ENCODE results near the gene POLDIP2.

The POLDIP2 gene

GRCh38 chr17:28390984-28391383 lies 33.7 kb upstream of the POLDIP2 start:
- Histone ChIP-seq H3K36me3 (ENCODE audit: insufficient read depth, low read length) (no peaks in the 10 kb centered on the region), H3K4me3 (ENCODE audit: low read depth in 1 of 2, low read length in 2 of 2) (no peak overlapping the region), H2AFZ (ENCODE audit: low read depth, low read length) (no peak overlapping the region), H3K4me1 (ENCODE audit: insufficient read depth, low read length) (no peaks in the 10 kb centered on the region), H4K20me1 (ENCODE audit: insufficient read depth, low read length) (no peaks in the 10 kb centered on the region), H3K27me3 (ENCODE audit: insufficient read depth, low read length, poor library complexity) (no peaks in the 10 kb centered on the region), H3K4me2 (ENCODE audit: insufficient read depth, low read length) (no peak overlapping the region), H3K9ac (ENCODE audit: low read depth, low read length) (no peak overlapping the region), H3K79me2 (ENCODE audit: insufficient read depth, low read length) (no peaks in the 10 kb centered on the region), H3K9me3 (ENCODE audit: insufficient read depth, low read length, severe bottlenecking) (no peaks in the 10 kb centered on the region), H3K27ac (ENCODE audit: low read length) (no peak overlapping the region)
- no peak for ATAC-seq (ENCODE audit: insufficient read depth, low read depth)
- no peak for DNase-seq
- TF ChIP-seq CTCF (IDR thresholded peaks at IDR 0.05; ENCODE audit: borderline replicate concordance, extremely low read depth, low read length, poor library complexity, severe bottlenecking) = no peak
- TF ChIP-seq EZH2 (IDR thresholded peaks at IDR 0.05; ENCODE audit: borderline replicate concordance, low read depth, low read length, severe bottlenecking) = no peak

GRCh38 chr17:28390563-28390962 lies 33.2 kb upstream of the POLDIP2 start:
- no peak overlapping the region for H3K9ac ChIP-seq (ENCODE audit: low read depth, low read length)
- TF ChIP-seq EZH2 (IDR thresholded peaks at IDR 0.05; ENCODE audit: borderline replicate concordance, low read depth, low read length, severe bottlenecking) (no peak), CTCF (IDR thresholded peaks at IDR 0.05; ENCODE audit: borderline replicate concordance, extremely low read depth, low read length, poor library complexity, severe bottlenecking) (no peak)
- H4K20me1 ChIP-seq (ENCODE audit: insufficient read depth, low read length) = no peaks in the 10 kb centered on the region
- H3K36me3 ChIP-seq (ENCODE audit: insufficient read depth, low read length) = no peaks in the 10 kb centered on the region
- no peak overlapping the region for H2AFZ ChIP-seq (ENCODE audit: low read depth, low read length)
- H3K4me3 ChIP-seq (ENCODE audit: low read depth in 1 of 2, low read length in 2 of 2) = no peak overlapping the region
- peaks cover under 1% of the 10 kb centered on the region for H3K4me1 ChIP-seq (ENCODE audit: insufficient read depth, low read length)
- no peak for ATAC-seq (ENCODE audit: insufficient read depth, low read depth)
- no peaks in the 10 kb centered on the region for H3K9me3 ChIP-seq (ENCODE audit: insufficient read depth, low read length, severe bottlenecking)
- H3K27me3 ChIP-seq (ENCODE audit: insufficient read depth, low read length, poor library complexity) = no peaks in the 10 kb centered on the region
- no peaks in the 10 kb centered on the region for H3K79me2 ChIP-seq (ENCODE audit: insufficient read depth, low read length)
- H3K4me2 ChIP-seq (ENCODE audit: insufficient read depth, low read length) = no peak overlapping the region
- no peak overlapping the region for H3K27ac ChIP-seq (ENCODE audit: low read length)
- DNase-seq = no peak

GRCh38 chr17:28390141-28390540 lies 32.8 kb upstream of the POLDIP2 start:
- H3K79me2 ChIP-seq (ENCODE audit: insufficient read depth, low read length) = no peaks in the 10 kb centered on the region
- H3K4me1 ChIP-seq (ENCODE audit: insufficient read depth, low read length) = peaks cover 5% of the 10 kb centered on the region
- H3K4me2 ChIP-seq (ENCODE audit: insufficient read depth, low read length) = no peak overlapping the region
- H3K36me3 ChIP-seq (ENCODE audit: insufficient read depth, low read length) = no peaks in the 10 kb centered on the region
- H3K27ac ChIP-seq (ENCODE audit: low read length) = no peak overlapping the region
- no peak overlapping the region for H2AFZ ChIP-seq (ENCODE audit: low read depth, low read length)
- no peak for ATAC-seq (ENCODE audit: insufficient read depth, low read depth)
- H3K4me3 ChIP-seq (ENCODE audit: low read depth in 1 of 2, low read length in 2 of 2) = no peak overlapping the region
- no peaks in the 10 kb centered on the region for H3K27me3 ChIP-seq (ENCODE audit: insufficient read depth, low read length, poor library complexity)
- H4K20me1 ChIP-seq (ENCODE audit: insufficient read depth, low read length) = no peaks in the 10 kb centered on the region
- H3K9ac ChIP-seq (ENCODE audit: low read depth, low read length) = no peak overlapping the region
- TF ChIP-seq EZH2 (IDR thresholded peaks at IDR 0.05; ENCODE audit: borderline replicate concordance, low read depth, low read length, severe bottlenecking) (no peak), CTCF (IDR thresholded peaks at IDR 0.05; ENCODE audit: borderline replicate concordance, extremely low read depth, low read length, poor library complexity, severe bottlenecking) (no peak)
- H3K9me3 ChIP-seq (ENCODE audit: insufficient read depth, low read length, severe bottlenecking) = no peaks in the 10 kb centered on the region
- DNase-seq = no peak

- DNase-seq (no peak), ATAC-seq (ENCODE audit: insufficient read depth, low read depth) (no peak)
- Histone ChIP-seq H3K4me2 (ENCODE audit: insufficient read depth, low read length) (no peak overlapping the region), H2AFZ (ENCODE audit: low read depth, low read length) (no peak overlapping the region), H3K9ac (ENCODE audit: low read depth, low read length) (no peak overlapping the region), H3K79me2 (ENCODE audit: insufficient read depth, low read length) (no peaks in the 10 kb centered on the region), H3K4me3 (ENCODE audit: low read depth in 1 of 2, low read length in 2 of 2) (no peak overlapping the region), H3K27ac (ENCODE audit: low read length) (no peak overlapping the region), H3K27me3 (ENCODE audit: insufficient read depth, low read length, poor library complexity) (no peaks in the 10 kb centered on the region), H4K20me1 (ENCODE audit: insufficient read depth, low read length) (no peaks in the 10 kb centered on the region), H3K9me3 (ENCODE audit: insufficient read depth, low read length, severe bottlenecking) (no peaks in the 10 kb centered on the region), H3K4me1 (ENCODE audit: insufficient read depth, low read length) (peaks cover 21% of the 10 kb centered on the region), H3K36me3 (ENCODE audit: insufficient read depth, low read length) (no peaks in the 10 kb centered on the region)
- TF ChIP-seq CTCF (IDR thresholded peaks at IDR 0.05; ENCODE audit: borderline replicate concordance, extremely low read depth, low read length, poor library complexity, severe bottlenecking) = no peak
- TF ChIP-seq EZH2 (IDR thresholded peaks at IDR 0.05; ENCODE audit: borderline replicate concordance, low read depth, low read length, severe bottlenecking) = no peak
Observed at GRCh38 chr17:28388106-28388505, 30.8 kb upstream of the POLDIP2 start.
